GM11168 (cell line): ENCODE results near the gene PFDN2.

Experiments used
- in situ Hi-C: fragments of 300-500 bp; cut with MboI; formaldehyde crosslinking; loops from one replicate; pipeline ENCODE4 v1.12.0; 2022; ENCODE audit warnings: low sequenced_read_pairs; ENCODE audit not compliant: unreplicated experiment

The PFDN2 gene

DNA sequence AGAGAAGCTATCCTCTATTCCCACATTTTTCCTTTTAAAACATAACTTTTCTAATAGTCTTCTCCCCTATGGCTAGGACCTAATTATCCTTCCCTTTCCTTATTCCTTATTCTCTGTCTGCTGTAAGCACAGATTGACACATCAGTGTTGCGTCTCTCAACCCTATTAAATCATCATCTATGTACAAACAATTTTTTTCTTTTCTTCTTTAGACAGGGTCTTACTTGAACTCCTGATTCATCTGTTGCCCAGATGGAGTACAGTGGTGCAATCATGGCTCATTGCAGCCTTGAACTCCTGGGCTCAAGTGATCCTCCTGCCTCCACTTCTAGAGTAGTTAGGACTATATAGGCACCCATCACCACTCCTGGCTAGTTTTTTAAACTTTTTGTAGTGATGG, 11.4 kb downstream of the PFDN2 start:
- in situ Hi-C loops = no loop called here

- in situ Hi-C loops = no loop called here
Measured at GRCh38 chr1:161100556-161100955, 17.3 kb downstream of the PFDN2 start.

DNA sequence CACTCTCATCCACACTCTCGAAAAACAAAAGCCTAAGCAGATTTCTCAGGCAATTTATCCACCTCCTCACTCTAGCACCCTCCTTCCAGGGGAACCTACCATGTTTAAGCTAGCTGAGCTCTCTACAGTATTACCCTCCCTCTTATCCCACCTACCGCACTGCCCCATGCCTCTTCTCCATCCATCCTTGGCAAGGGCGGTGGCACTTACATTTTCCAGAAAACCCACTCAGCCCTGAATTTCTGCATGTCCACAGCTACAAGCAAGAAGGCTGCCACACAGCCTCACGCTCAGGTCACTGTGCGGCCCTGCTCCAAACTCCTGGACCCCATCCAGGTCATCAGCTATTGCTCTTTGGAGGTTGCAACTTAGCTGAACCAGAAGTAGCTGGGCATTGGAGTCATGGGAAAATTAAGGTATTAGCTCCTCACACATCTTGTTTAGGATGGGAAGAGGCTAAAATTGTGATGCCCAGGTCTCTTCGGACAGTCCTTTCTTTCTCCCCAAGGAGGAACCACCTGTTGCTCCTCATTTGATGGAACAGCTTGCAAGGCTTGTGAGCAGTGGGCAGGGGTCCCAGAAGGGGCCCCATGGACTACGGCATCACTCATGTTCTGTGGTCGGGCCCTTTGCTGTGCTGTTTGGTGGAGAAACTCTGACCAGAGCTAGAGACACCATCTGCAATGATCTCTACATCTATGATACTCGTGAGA, 18.6 kb downstream of the PFDN2 start:
- in situ Hi-C loops = no loop called here

- in situ Hi-C loops = no loop called here
Measured at GRCh38 chr1:161098210-161099068, 19.4 kb downstream of the PFDN2 start, which contains the start of gene KLHDC9. KLHDC9 (plus strand) TSS chr1:161098361; CDS start chr1:161098536, 175 bp downstream.

GRCh38 chr1:161096530-161096929, 21.3 kb downstream of the PFDN2 start:
- in situ Hi-C loops = no loop called here

GRCh38 chr1:161096015-161096414, 21.8 kb downstream of the PFDN2 start:
- in situ Hi-C loops = no loop called here

- in situ Hi-C loops = no loop called here
Measured at GRCh38 chr1:161095230-161095629, 22.6 kb downstream of the PFDN2 start.

DNA sequence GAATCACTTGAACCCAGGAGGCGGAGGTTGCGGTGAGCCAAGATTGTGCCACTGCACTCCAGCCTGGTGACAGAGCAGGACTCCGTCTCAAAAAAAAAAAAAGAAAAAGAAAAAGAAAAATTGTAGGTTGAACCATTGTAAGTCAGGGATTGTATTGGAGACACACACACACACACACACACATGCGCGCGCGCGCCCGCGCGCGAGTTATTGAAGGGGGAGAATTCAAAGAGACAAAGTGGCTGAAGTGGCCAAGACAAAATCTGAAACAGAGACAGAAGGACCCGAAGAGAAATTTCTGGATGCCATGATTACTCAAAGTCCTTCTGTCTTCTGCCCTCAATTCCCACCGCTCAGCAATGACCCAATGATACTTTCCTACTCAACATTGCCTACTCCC, 23.4 kb downstream of the PFDN2 start:
- in situ Hi-C loops = no loop called here

DNA sequence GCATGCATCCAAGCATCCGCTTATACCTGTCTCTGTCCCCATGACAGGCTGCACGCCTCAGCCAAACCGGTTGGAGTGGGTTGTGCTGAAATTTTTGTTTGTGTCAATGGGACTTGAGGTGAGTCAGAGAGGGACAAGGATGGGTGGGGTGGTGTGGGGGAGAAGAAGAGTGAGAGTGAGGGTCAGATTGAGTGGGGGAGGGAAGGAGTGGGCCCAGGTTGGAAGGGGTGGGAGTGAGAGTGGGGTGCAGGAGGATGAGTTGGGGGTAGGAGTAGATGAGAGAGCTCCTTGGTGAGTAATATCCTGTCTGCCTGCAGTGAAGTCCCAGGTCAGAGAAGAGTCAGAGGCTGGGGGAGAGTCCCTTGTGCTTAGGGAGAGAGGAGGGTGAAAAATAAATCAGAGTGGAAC, 25.2 kb downstream of the PFDN2 start:
- in situ Hi-C loops = no loop called here

DNA sequence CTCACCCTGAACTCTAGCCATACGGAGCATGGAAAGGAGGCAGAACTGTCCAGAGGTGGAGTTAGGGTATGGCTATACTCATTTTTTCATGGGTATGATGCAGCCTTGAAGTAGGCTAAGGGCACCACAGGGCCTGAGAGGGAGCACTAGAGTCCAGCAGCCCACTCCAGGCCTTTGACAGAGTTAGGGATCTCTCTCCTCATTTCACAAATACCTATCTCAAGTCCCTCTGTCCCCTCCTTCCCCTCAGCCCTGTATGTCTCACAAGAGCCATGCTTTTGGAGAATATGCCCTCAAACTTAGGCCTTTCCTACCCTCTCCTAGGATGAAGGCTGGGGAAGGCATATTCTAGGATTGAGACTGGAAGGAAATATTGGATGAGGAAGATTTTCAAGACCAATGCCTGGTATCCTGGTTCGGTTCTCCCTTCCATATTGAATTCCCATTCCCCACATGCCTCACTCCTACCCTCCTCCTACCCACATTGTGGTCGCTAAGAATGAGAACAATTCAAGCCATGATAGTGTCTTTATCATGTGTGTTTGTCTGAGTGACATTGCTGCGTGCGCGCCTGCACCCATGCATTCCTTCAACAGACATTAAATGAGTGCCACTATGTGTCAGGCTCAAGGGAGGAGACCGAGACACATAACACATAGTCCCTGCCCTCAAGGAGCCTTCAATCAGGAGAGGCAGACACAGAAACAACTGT, 25.9 kb downstream of the PFDN2 start:
- in situ Hi-C loops = no loop called here

DNA sequence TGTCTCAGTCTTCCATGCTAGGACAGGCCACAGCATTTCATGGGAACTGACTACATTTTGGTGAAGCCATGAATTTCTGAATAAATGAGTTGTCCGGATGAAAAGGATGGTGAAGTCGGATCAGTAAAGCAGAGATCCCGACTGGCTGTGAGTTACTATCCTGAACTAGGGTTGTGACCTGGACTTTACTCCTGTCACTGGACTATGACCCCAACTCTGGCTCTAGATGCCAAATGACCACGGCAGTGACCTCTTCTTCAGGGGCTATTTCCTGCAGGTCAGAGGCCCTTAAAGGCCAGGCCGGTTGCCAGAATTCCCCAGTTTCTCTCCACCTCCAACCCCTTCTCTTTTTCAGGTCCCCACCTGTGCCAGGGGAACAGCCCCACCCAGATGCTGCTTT, 26.7 kb downstream of the PFDN2 start:
- in situ Hi-C loops = no loop called here

GRCh38 chr1:161090617-161091016, 27.2 kb downstream of the PFDN2 start:
- in situ Hi-C loops = no loop called here

- in situ Hi-C loops = no loop called here
Measured at GRCh38 chr1:161089938-161090337, 27.9 kb downstream of the PFDN2 start.

GRCh38 chr1:161089251-161089924, 28.4 kb downstream of the PFDN2 start, which contains the start of gene NECTIN4:
NECTIN4 (minus strand) TSS chr1:161089558; CDS start chr1:161089296, 262 bp downstream.
- in situ Hi-C loops = no loop called here

DNA sequence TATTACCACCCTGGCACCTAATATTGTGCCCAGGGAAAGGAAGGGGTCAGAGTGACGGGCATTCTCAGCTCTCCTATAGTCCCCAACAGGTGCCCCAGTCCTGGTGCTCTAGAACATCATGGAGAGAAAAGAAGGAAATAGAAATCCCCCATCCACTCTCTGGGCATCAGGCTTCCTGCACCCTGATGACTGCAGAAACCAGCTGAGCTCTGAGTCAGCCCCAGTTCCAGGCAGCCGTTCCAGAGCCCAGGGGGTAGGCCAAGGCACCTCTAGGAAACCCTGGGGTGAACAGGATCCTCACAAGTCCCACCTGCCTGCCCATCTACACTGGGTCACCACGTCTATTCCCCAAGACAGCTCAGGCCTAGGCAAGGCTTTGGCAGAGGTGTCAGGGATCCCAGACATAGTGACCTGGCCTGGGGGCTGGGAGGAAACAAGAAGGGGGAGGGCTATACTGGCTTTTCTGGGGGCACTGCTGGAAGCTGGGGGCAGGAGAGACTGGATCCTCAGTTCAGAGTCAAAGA, 29.2 kb downstream of the PFDN2 start:
- in situ Hi-C loops = no loop called here

DNA sequence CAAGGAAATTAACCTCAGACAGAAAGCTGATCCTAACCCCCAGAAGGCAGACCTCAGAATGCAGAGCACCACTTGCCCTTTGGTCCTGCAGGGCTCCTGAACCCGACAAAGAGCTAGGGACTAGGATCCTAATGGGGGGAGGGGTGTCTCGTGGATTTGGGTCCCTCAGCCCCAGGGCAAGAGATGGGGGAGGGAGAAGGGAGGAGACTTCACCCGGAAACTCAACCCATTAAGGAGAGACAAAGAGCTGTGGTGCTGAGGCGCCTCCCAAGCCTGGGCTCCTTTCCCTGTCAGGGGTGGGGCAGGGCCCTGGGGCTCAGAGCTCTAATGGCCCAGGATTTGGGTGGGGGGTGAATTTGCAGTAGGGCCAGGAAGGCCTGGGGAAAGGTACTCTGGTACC, 31.4 kb downstream of the PFDN2 start:
- in situ Hi-C loops = no loop called here

- in situ Hi-C loops = no loop called here
Measured at GRCh38 chr1:161085165-161085564, 32.7 kb downstream of the PFDN2 start.

DNA sequence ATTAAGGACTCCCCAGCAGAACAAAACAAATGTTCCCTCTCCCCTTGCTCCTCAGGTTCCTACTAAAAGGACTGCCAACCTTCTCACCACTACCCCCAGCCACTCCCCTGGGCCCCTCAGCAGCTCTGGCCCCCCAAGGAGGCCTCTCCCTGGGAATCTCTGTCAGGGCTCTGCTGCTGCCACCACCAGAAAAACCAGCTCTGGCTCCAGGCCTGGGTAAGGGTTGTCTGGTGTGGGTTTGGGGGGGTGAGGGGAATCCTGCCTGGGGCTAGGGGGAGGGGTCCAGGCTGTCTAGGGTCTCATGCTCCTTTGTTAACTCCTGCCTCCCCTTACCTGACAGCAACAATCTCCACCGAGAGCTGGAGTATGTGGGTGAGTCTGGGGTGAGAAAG, 33.2 kb downstream of the PFDN2 start:
- in situ Hi-C loops = no loop called here

DNA sequence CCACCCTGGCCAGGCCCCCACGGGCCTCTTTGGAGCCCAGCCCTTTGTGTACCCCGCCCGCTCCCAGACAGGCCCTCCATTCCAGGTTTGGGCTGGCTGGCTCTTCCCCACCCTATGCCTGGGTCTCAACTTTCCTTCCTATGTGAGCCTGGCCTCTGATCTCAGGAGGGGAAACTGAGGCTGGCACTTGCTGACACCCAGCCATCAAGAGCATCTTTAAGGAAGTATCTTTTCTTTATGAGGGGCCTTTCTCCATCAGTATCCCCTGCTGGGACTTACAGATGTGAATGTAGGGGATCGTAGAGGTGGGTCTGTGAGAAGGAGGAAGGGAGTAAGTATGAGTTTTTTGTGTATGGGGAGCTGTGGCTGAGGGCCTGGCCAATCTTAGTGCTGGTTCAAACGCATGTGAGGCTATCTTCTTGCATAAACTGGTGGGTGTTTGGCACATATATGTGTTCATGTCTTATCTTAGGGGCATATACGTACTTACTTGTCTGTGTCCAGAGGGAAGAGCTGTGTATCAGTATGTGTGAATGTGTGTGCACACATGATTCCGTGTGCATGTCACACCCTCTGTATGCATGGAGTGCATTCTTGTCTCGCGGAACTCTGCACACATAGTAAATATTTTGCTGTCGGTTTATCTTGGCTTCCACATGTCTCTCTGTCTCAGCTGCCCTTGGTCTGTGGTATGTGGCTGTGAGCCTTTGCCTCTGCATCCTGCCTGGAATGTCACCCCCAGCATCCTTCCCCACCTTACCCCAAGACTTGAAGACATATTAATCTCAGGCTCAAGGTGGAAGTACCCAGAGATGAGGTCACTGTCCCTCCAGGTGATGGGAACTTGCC, 33.9 kb downstream of the PFDN2 start:
- in situ Hi-C loops = no loop called here
